GM12878 (cell line): ENCODE data around the gene EFCAB11. TPM values are rescaled to one million over a fixed set of nuclear protein-coding genes. Genes with fewer than 3 reads are reported as not detected.
A peak's percentile ranks its signal among the peaks of the same experiment; 100 is the strongest.

Experiments
- ASH2L ChIP-seq: fragments of 300-600, 200-600 bp; sonication (generic); IDR thresholded peaks from 2 replicates; pipeline ENCODE4 v1.6.1; 2017; ENCODE audit warnings: low read depth, mild to moderate bottlenecking, borderline replicate concordance
- BACH1 ChIP-seq: fragments of 450-650 bp; IDR thresholded peaks from 2 replicates; pipeline ENCODE4 v1.6.1; 2017; ENCODE audit warnings: mild to moderate bottlenecking, borderline replicate concordance
- DPF2 ChIP-seq: fragments of 450-650 bp; IDR thresholded peaks from 2 replicates; pipeline ENCODE4 v1.6.1; 2017; ENCODE audit warnings: mild to moderate bottlenecking
- EED ChIP-seq: sonication (generic); IDR thresholded peaks from 2 replicates; pipeline ENCODE4 v1.6.1; 2016; ENCODE audit warnings: antibody characterized with exemption, low read depth
- ESRRA ChIP-seq: IDR thresholded peaks from 2 replicates; pipeline ENCODE4 v1.6.1; 2012; ENCODE audit warnings: mild to moderate bottlenecking, low read length, improper control_type of control experiment
- ETV6 ChIP-seq, 2 experiments: fragments of 450-650 bp in 1 of 2; IDR thresholded peaks in 1 of 2; conservative IDR thresholded peaks in 1 of 2; 2 replicates each; pipeline ENCODE4 v1.6.1; 2014; ENCODE audit warnings: antibody characterized with exemption in 1 of 2, borderline replicate concordance in 1 of 2, low read depth in 1 of 2, mild to moderate bottlenecking in 1 of 2, moderate library complexity in 1 of 2
- GABPA ChIP-seq: IDR thresholded peaks from 2 replicates; pipeline ENCODE4 v1.6.1; 2014; ENCODE audit warnings: antibody characterized with exemption, low read depth, mild to moderate bottlenecking, inconsistent platforms
- HDAC6 ChIP-seq: fragments of 200-600 bp; sonication (generic); IDR thresholded peaks from one replicate; pipeline ENCODE4 v1.8.0; 2017; ENCODE audit warnings: antibody characterized with exemption; ENCODE audit not compliant: unreplicated experiment
- IKZF2 ChIP-seq, 2 experiments: fragments of 450-650 bp; IDR thresholded peaks; 2 replicates each; pipeline ENCODE4 v1.6.1; 2017; ENCODE audit warnings: mild to moderate bottlenecking in 2 of 2, moderate library complexity in 2 of 2
- JUNB ChIP-seq: IDR thresholded peaks from 2 replicates; pipeline ENCODE4 v1.6.1; 2016; ENCODE audit warnings: antibody characterized with exemption, mild to moderate bottlenecking
- LARP7 ChIP-seq: fragments of 450-650 bp; IDR thresholded peaks from 2 replicates; pipeline ENCODE4 v1.6.1; 2017; ENCODE audit warnings: mild to moderate bottlenecking
- NFXL1 ChIP-seq: fragments of 450-650 bp; IDR thresholded peaks from 2 replicates; pipeline ENCODE4 v1.6.1; 2017; ENCODE audit warnings: antibody characterized with exemption, mild to moderate bottlenecking, borderline replicate concordance
- NFYA ChIP-seq: IDR thresholded peaks from 2 replicates; pipeline ENCODE4 v1.6.1; 2011; ENCODE audit warnings: low read depth, mild to moderate bottlenecking, low read length, improper control_type of control experiment, borderline replicate concordance
- NFYB ChIP-seq: IDR thresholded peaks from 2 replicates; pipeline ENCODE4 v1.6.1; 2011; ENCODE audit warnings: low read depth, mild to moderate bottlenecking, low read length, improper control_type of control experiment, moderate library complexity; ENCODE audit not compliant: insufficient read depth
- RB1 ChIP-seq: fragments of 450-650 bp; formaldehyde crosslinking; IDR thresholded peaks from 2 replicates; pipeline ENCODE4 v1.6.1; 2017; ENCODE audit warnings: mild to moderate bottlenecking, borderline replicate concordance
- SIN3A ChIP-seq: IDR thresholded peaks from 2 replicates; pipeline ENCODE4 v1.6.1; 2012; ENCODE audit warnings: low read depth, low read length, improper control_type of control experiment
- SREBF1 ChIP-seq: IDR thresholded peaks from 2 replicates; pipeline ENCODE4 v1.6.1; 2012; ENCODE audit warnings: mild to moderate bottlenecking, low read length
- TBL1XR1 ChIP-seq: IDR thresholded peaks from 2 replicates; pipeline ENCODE4 v1.6.1; 2012; ENCODE audit warnings: low read depth, low read length, improper control_type of control experiment
- TCF7 ChIP-seq: IDR thresholded peaks from 2 replicates; pipeline ENCODE4 v1.6.1; 2014; ENCODE audit warnings: antibody characterized with exemption, borderline replicate concordance
- polyA plus RNA-seq, 11 experiments: library from polyadenylated mRNA; depleted of rRNA in 4 of 11; unstranded in 6 of 11; stranded (reverse) in 5 of 11; fragments of >200 nt; fragmentation: Nextera tagmentation in 4 of 11; fragmentation: Illumina TruSeq in 1 of 11; extraction: Ambion mirVana in 4 of 11; extraction: Trizol in 1 of 11; gene quantifications; 1 replicate in 1 of 11; 2 replicates in 10 of 11; pipeline versions ENCODE4 v1.2.1 to v1.2.3, GENCODE V29; 2011 to 2016; ENCODE audit warnings: inconsistent platforms in 2 of 11, missing spikeins in 2 of 11, low read depth in 1 of 11
- total RNA-seq, 4 experiments: library from RNA; depleted of rRNA in 3 of 4; stranded (reverse); fragments of >200 nt in 3 of 4; fragmentation: Illumina TruSeq in 1 of 4; extraction: Trizol in 1 of 4; gene quantifications; 2 replicates each; pipeline versions ENCODE4 v1.2.1 to v1.2.3, GENCODE V29; 2013 to 2021
- TF ChIP-seq, protein P1 (sequence below): fragments of 450-650 bp; IDR thresholded peaks from 2 replicates; pipeline ENCODE4 v1.6.1; 2017; ENCODE audit warnings: mild to moderate bottlenecking, moderate library complexity
- TF ChIP-seq, protein P2 (sequence below): IDR thresholded peaks from 2 replicates; pipeline ENCODE4 v1.6.1; 2011; ENCODE audit warnings: mild to moderate bottlenecking, low read depth, low read length, moderate library complexity; ENCODE audit not compliant: insufficient replicate concordance

Gene EFCAB11
- total and polyA plus RNA-seq, 10 of the 15 experiments (the other 5 are each of a cell fraction or from before 2014, with no cell fraction given), result 8.6 to 37.4 (median 18.0) TPM

- TF ChIP-seq ASH2L, result no peak
- TF ChIP-seq, protein P1, sequence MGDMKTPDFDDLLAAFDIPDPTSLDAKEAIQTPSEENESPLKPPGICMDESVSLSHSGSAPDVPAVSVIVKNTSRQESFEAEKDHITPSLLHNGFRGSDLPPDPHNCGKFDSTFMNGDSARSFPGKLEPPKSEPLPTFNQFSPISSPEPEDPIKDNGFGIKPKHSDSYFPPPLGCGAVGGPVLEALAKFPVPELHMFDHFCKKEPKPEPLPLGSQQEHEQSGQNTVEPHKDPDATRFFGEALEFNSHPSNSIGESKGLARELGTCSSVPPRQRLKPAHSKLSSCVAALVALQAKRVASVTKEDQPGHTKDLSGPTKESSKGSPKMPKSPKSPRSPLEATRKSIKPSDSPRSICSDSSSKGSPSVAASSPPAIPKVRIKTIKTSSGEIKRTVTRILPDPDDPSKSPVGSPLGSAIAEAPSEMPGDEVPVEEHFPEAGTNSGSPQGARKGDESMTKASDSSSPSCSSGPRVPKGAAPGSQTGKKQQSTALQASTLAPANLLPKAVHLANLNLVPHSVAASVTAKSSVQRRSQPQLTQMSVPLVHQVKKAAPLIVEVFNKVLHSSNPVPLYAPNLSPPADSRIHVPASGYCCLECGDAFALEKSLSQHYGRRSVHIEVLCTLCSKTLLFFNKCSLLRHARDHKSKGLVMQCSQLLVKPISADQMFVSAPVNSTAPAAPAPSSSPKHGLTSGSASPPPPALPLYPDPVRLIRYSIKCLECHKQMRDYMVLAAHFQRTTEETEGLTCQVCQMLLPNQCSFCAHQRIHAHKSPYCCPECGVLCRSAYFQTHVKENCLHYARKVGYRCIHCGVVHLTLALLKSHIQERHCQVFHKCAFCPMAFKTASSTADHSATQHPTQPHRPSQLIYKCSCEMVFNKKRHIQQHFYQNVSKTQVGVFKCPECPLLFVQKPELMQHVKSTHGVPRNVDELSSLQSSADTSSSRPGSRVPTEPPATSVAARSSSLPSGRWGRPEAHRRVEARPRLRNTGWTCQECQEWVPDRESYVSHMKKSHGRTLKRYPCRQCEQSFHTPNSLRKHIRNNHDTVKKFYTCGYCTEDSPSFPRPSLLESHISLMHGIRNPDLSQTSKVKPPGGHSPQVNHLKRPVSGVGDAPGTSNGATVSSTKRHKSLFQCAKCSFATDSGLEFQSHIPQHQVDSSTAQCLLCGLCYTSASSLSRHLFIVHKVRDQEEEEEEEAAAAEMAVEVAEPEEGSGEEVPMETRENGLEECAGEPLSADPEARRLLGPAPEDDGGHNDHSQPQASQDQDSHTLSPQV, result no peak
- 0 out of 2 replicates have a peak, but pooled peaks have one; percentile 16 for TF ChIP-seq EED
- TF ChIP-seq IKZF2 (IDR thresholded peaks at IDR 0.05), result 0 out of 4 replicates have a peak, but pooled peaks of 1 of the 2 experiments have one; percentile 6
- TF ChIP-seq HDAC6, result no peak
- no peak for TF ChIP-seq TBL1XR1
- TF ChIP-seq NFYB, result peak; percentile 86
- TF ChIP-seq NFXL1, result no peak
- peak in 1 of 2 experiments; percentile 87; a peak in 2 of 4 replicates for TF ChIP-seq ETV6 (conservative IDR thresholded peaks at IDR 0.05 in 1 of 2, IDR thresholded peaks at IDR 0.05 in 1 of 2; ENCODE audit: borderline replicate concordance in 1 of 2, low read depth in 1 of 2)
- peak; percentile 69 for TF ChIP-seq GABPA
- TF ChIP-seq SIN3A, result peak; percentile 99
- TF ChIP-seq BACH1, result 0 out of 2 replicates have a peak, but pooled peaks have one; percentile 35
- 0 out of 2 replicates have a peak, but pooled peaks have one; percentile 38 for TF ChIP-seq ESRRA
- peak; percentile 88 for TF ChIP-seq DPF2
- TF ChIP-seq SREBF1, result 0 out of 2 replicates have a peak, but pooled peaks have one; percentile 19
- TF ChIP-seq LARP7, result 0 out of 2 replicates have a peak, but pooled peaks have one; percentile 35
- TF ChIP-seq JUNB, result no peak
- peak; percentile 8; the same call in 1 of the 2 replicates for TF ChIP-seq NFYA
- TF ChIP-seq RB1, result no peak
- TF ChIP-seq, protein P2, sequence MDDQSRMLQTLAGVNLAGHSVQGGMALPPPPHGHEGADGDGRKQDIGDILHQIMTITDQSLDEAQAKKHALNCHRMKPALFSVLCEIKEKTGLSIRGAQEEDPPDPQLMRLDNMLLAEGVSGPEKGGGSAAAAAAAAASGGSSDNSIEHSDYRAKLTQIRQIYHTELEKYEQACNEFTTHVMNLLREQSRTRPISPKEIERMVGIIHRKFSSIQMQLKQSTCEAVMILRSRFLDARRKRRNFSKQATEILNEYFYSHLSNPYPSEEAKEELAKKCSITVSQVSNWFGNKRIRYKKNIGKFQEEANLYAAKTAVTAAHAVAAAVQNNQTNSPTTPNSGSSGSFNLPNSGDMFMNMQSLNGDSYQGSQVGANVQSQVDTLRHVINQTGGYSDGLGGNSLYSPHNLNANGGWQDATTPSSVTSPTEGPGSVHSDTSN, result peak; percentile 97
- TF ChIP-seq TCF7, result no peak
These were observed at the start of gene EFCAB11 (continued) for GRCh38 chr14:89954070-89955021.
